PC-9 (cell line): ENCODE results near the gene CDKN2B-AS1. TPM values are rescaled to one million over a fixed set of nuclear protein-coding genes. Genes with fewer than 3 reads are reported as not detected.

Experiments
- BruUV-seq: library from RNA; stranded (reverse); fragments of 400-500 nt; replicated peaks from 2 replicates; lab custom pipeline; 2021; lab: Mats Ljungman, UMichigan
- CTCF ChIA-PET: fragments of 300-600 bp; sonication (Branson Sonifier 250); formaldehyde crosslinking; loops from one replicate; lab custom pipeline; 2022; ENCODE audit warnings: antibody characterized with exemption; lab: Charles Lee
- POLR2A ChIA-PET: fragments of 300-600 bp; sonication (Branson Sonifier 250); formaldehyde crosslinking; loops from one replicate; lab custom pipeline; 2022; ENCODE audit warnings: antibody characterized with exemption; ENCODE audit not compliant: unreplicated experiment; lab: Charles Lee
- DNase-seq, 2 experiments: peaks; one replicate each; pipeline versions ENCODE4 v3.0.0 to v3.0.0-alpha.2; 2015 to 2022; ENCODE audit warnings: mixed read lengths in 1 of 2
- H2AFZ ChIP-seq: fragments of 200-600 bp; sonication (generic); 2 replicates; pipeline ENCODE4 v1.8.1; 2017; ENCODE audit warnings: antibody characterized with exemption
- H3F3A ChIP-seq: fragments of 200-600 bp; sonication (generic); 2 replicates; pipeline ENCODE4 v1.8.1; 2017; ENCODE audit warnings: antibody characterized with exemption, mild to moderate bottlenecking, low read depth; ENCODE audit not compliant: insufficient read depth
- H3K27ac ChIP-seq: fragments of 200-600 bp; sonication (generic); 2 replicates; pipeline ENCODE4 v1.6.1; 2016; ENCODE audit warnings: mixed run types
- H3K27me3 ChIP-seq: fragments of 200-600 bp; sonication (generic); 2 replicates; pipeline ENCODE4 v1.6.1; 2016; ENCODE audit warnings: low read depth, mixed run types; ENCODE audit not compliant: insufficient read depth
- H3K36me3 ChIP-seq: fragments of 200-600 bp; sonication (generic); 2 replicates; pipeline ENCODE4 v1.6.1; 2016; ENCODE audit warnings: low read depth, mixed run types
- H3K4me1 ChIP-seq: fragments of 200-600 bp; sonication (generic); replicated peaks from 2 replicates; pipeline ENCODE4 v1.6.1; 2016; ENCODE audit warnings: mixed run types; ENCODE audit not compliant: insufficient read depth
- H3K4me2 ChIP-seq: fragments of 200-600 bp; sonication (generic); 2 replicates; pipeline ENCODE4 v1.6.1; 2017; ENCODE audit warnings: mixed run types
- H3K4me3 ChIP-seq: fragments of 200-600 bp; sonication (generic); 2 replicates; pipeline ENCODE4 v1.6.1; 2016; ENCODE audit warnings: mixed run types
- H3K79me2 ChIP-seq: fragments of 200-600 bp; sonication (generic); 2 replicates; pipeline ENCODE4 v1.6.1; 2017; ENCODE audit warnings: low read depth, mixed run types
- H3K9me2 ChIP-seq: fragments of 200-600 bp; sonication (generic); 2 replicates; pipeline ENCODE4 v1.8.1; 2017; ENCODE audit warnings: mild to moderate bottlenecking; ENCODE audit not compliant: insufficient read depth
- H3K9me3 ChIP-seq: fragments of 200-600 bp; sonication (generic); 2 replicates; pipeline ENCODE4 v1.8.1; 2016; ENCODE audit warnings: low read depth; ENCODE audit not compliant: insufficient read depth
- H4K20me1 ChIP-seq: fragments of 200-600 bp; sonication (generic); 2 replicates; pipeline ENCODE4 v1.8.1; 2017; ENCODE audit not compliant: insufficient read depth
- EZH2 ChIP-seq: fragments of 200-600 bp; sonication (generic); IDR thresholded peaks from 2 replicates; pipeline ENCODE4 v1.8.0; 2017; ENCODE audit warnings: antibody characterized with exemption, low read depth
- intact Hi-C: fragments of 100-400 bp; cut with micrococcal nuclease; formaldehyde crosslinking; loops from one replicate; pipeline ENCODE4 v1.10.0; 2022; ENCODE audit not compliant: unreplicated experiment
- total RNA-seq: library from RNA; stranded (reverse); gene quantifications from 2 replicates; pipeline ENCODE4 v1.2.3, GENCODE V29; 2021
- TF ChIP-seq, protein P1 (sequence below): fragments of 200-600 bp; sonication (generic); conservative IDR thresholded peaks from 2 replicates; pipeline ENCODE4 v1.6.1; 2017; ENCODE audit warnings: mixed run types, antibody characterized with exemption, mild to moderate bottlenecking, moderate library complexity

CDKN2B-AS1 gene
- total RNA-seq, 1 experiment from 2014 or later, result 11.6 TPM

DNA sequence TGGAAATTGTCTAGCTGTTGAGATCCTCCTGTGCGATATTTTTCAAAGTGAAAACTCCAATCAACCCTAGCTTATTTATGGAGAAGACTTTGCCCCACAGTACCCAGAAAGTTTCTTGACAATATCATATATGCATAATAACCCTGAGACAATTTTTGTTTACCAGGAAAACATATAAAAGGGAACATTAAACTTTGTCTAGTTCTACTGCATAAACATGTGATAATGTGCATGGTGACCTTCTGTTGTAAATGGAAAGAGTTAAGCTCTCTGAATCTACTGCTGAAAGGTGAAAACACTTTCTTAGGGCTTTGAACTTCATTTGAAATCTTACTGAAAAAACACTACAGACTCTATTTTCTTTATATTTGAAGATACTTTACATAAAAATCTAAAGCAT is 46.8 kb downstream of the CDKN2B-AS1 start:
- peak overlapping the region; percentile 91 for H3K27ac ChIP-seq
- POLR2A ChIA-PET, result interaction anchor here (0.5 to 0.7 kb wide), 5 partner anchors 32 to 238 kb away, joined by 3 to 6 read pairs (median 4); partner anchors contain the start of gene CDKN2B
- CTCF ChIA-PET, result interaction anchor here (0.6 to 1.0 kb wide), 2 partner anchors 32 to 90 kb away, joined by 3 to 15 read pairs; partner anchors contain the start of gene CDKN2B

DNA sequence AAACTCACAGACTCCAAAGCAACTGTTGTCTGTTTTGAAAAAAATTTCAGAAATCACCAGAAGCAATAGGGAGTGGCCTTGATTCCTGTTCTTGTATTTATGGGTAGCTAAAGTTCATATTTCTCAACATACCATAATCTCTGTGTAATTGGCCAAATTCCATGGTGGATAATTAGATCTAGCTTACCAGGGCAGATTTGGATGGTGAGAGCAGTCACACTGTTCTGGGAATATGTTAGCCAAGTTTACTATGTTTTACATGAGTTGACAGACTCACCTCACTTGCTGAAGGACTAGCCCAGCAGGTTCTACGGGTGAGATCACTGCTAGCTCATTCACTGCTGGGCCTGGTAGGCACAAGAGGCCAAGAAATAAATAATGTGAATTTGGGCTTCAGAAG is 47.2 kb downstream of the CDKN2B-AS1 start:
- no TSS peak for BruUV-seq
- H3K9me3 ChIP-seq, result no peaks in the 10 kb centered on the region
- ChIA-PET CTCF (interaction anchor here (1.0 kb wide), 1 partner anchor 33 kb away, joined by 3 read pairs; the partner anchor contains the start of gene CDKN2B), POLR2A (interaction anchor here (0.5 to 0.7 kb wide), 5 partner anchors 32 to 239 kb away, joined by 3 to 6 read pairs (median 4); partner anchors contain the start of gene CDKN2B)
- H3K4me1 ChIP-seq, result peaks cover 66% of the 10 kb centered on the region
- intact Hi-C loops, result loop anchor here (2.0 to 5.0 kb wide), 4 partner anchors 43 to 197 kb away; no protein-coding TSS in a partner anchor
- DNase-seq, result peak; percentile 67 to 94
- H4K20me1 ChIP-seq, result no peaks in the 10 kb centered on the region
- no peak for TF ChIP-seq EZH2
- TF ChIP-seq, protein P1, sequence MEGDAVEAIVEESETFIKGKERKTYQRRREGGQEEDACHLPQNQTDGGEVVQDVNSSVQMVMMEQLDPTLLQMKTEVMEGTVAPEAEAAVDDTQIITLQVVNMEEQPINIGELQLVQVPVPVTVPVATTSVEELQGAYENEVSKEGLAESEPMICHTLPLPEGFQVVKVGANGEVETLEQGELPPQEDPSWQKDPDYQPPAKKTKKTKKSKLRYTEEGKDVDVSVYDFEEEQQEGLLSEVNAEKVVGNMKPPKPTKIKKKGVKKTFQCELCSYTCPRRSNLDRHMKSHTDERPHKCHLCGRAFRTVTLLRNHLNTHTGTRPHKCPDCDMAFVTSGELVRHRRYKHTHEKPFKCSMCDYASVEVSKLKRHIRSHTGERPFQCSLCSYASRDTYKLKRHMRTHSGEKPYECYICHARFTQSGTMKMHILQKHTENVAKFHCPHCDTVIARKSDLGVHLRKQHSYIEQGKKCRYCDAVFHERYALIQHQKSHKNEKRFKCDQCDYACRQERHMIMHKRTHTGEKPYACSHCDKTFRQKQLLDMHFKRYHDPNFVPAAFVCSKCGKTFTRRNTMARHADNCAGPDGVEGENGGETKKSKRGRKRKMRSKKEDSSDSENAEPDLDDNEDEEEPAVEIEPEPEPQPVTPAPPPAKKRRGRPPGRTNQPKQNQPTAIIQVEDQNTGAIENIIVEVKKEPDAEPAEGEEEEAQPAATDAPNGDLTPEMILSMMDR, result no peak
- peaks cover 33% of the 10 kb centered on the region for H3F3A ChIP-seq
- H3K27ac ChIP-seq, result peak overlapping the region; percentile 91
- H2AFZ ChIP-seq, result no peak overlapping the region
- no peaks in the 10 kb centered on the region for H3K79me2 ChIP-seq
- H3K9me2 ChIP-seq, result no peaks in the 10 kb centered on the region
- H3K4me3 ChIP-seq, result no peak overlapping the region; the same call in 1 of the 2 replicates
- no peaks in the 10 kb centered on the region for H3K36me3 ChIP-seq
- peak overlapping the region; percentile 72 for H3K4me2 ChIP-seq
- no peaks in the 10 kb centered on the region for H3K27me3 ChIP-seq

More for the DNA sequence above, 46.8 kb downstream of the CDKN2B-AS1 start:
- Histone ChIP-seq H3F3A (peaks cover 33% of the 10 kb centered on the region), H3K36me3 (no peaks in the 10 kb centered on the region), H3K4me2 (peak overlapping the region; percentile 72), H3K27me3 (no peaks in the 10 kb centered on the region), H3K4me1 (peaks cover 66% of the 10 kb centered on the region), H3K79me2 (no peaks in the 10 kb centered on the region), H3K9me3 (no peaks in the 10 kb centered on the region), H4K20me1 (no peaks in the 10 kb centered on the region), H3K4me3 (peak overlapping the region; percentile 20), H2AFZ (no peak overlapping the region), H3K9me2 (no peaks in the 10 kb centered on the region)
- DNase-seq, result no peak
- TF ChIP-seq EZH2, result no peak
- TF ChIP-seq, protein P1, result no peak
- BruUV-seq, result no TSS peak
- intact Hi-C loops, result loop anchor here (2.0 to 5.0 kb wide), 4 partner anchors 43 to 197 kb away; no protein-coding TSS in a partner anchor

DNA sequence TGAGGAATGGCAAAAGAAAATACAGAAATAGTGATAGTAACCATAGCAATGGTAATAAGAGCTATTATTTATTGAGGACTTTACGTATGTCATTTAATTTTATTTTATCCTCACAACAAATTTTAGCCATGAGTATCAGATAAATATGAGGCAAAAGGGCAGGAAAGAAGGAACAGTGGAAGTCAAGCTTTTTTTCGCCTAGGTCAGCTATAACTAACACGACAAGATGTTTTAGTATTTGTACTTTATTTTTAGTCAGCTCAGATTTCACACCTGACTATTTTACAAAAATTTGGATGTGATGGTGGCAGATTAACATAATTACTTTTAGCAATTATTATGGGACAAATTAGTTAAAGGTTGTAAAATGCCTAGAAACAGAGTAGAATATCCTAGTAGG is 49.3 kb downstream of the CDKN2B-AS1 start:
- BruUV-seq, result no TSS peak
- CTCF ChIA-PET, result no interaction called here
- DNase-seq, result no peak
- Histone ChIP-seq H3K4me1 (peaks cover 50% of the 10 kb centered on the region), H3K27me3 (no peaks in the 10 kb centered on the region), H3K79me2 (no peaks in the 10 kb centered on the region), H4K20me1 (no peaks in the 10 kb centered on the region), H3K9me3 (no peaks in the 10 kb centered on the region), H3K36me3 (no peaks in the 10 kb centered on the region), H3K27ac (peak overlapping the region; percentile 25; the same call in 1 of the 2 replicates), H3K4me2 (no peak overlapping the region), H3K4me3 (no peak overlapping the region), H3F3A (peaks cover 25% of the 10 kb centered on the region), H2AFZ (no peak overlapping the region), H3K9me2 (no peaks in the 10 kb centered on the region)
- POLR2A ChIA-PET, result no interaction called here
- intact Hi-C loops, result loop anchor here (5.0 kb wide), 2 partner anchors 58 to 173 kb away; no protein-coding TSS in a partner anchor
- TF ChIP-seq EZH2, result no peak
- TF ChIP-seq, protein P1, result no peak
